ENCODE data around the gene PSMC3.

The PSMC3 gene

GRCh38 chr11:47391077-47391583, 35.1 kb downstream of the PSMC3 start:
- H2BK15ac ChIP-seq (ENCODE audit: low read length): peak overlapping the region; percentile 43
- no CpG with 5 or more reads among the region's 11 CpGs for WGBS, 2 donors (ENCODE audit: extremely low coverage in 2 of 2, insufficient read length in 2 of 2, insufficient replicate concordance in 1 of 2)
- H3K18ac ChIP-seq (ENCODE audit: low read length): peak overlapping the region; percentile 45
- H3K4me3 ChIP-seq (ENCODE audit: low read length in 2 of 2): no peak overlapping the region
- peaks cover 0 to 5% (median 0%) of the 10 kb centered on the region in 3 experiments for H3K27me3 ChIP-seq (ENCODE audit: control insufficient read depth in 3 of 3, insufficient read depth in 3 of 3, low read depth in 1 of 3, low read length in 3 of 3)
- no peak for DNase-seq (ENCODE audit: low spot score)
- no peaks in the 10 kb centered on the region for H3K36me3 ChIP-seq (replicated peaks in 1 of 2; ENCODE audit: control insufficient read depth in 2 of 2, insufficient read depth in 2 of 2, low read length in 2 of 2)
- peaks cover 1% of the 10 kb centered on the region for H3K79me1 ChIP-seq (ENCODE audit: low read depth, low read length)
- no peak overlapping the region for H3K14ac ChIP-seq (ENCODE audit: low read length)
- peak overlapping the region; percentile 71 for H3K23ac ChIP-seq (ENCODE audit: low read depth, low read length, poor library complexity)
- no peak overlapping the region for H4K8ac ChIP-seq (ENCODE audit: low read depth, low read length)
- peak overlapping the region; percentile 8 for H2AK5ac ChIP-seq (ENCODE audit: low read depth, low read length)
- peak overlapping the region; percentile 41 for H2AFZ ChIP-seq (ENCODE audit: low read length)
- H4K91ac ChIP-seq (ENCODE audit: low read depth, low read length, poor library complexity): no peak overlapping the region
- H2BK5ac ChIP-seq (ENCODE audit: low read length): no peak overlapping the region
- no peak overlapping the region for H3K4me2 ChIP-seq (ENCODE audit: insufficient read depth, low read length, poor library complexity, severe bottlenecking)
- H3K4ac ChIP-seq (ENCODE audit: low read length): no peak overlapping the region
- H2BK120ac ChIP-seq (ENCODE audit: low read depth, low read length): peak overlapping the region; percentile 68
- H2BK12ac ChIP-seq (ENCODE audit: low read length): peak overlapping the region; percentile 52
- peaks cover 0 to 6% of the 10 kb centered on the region in 2 donors for H3K4me1 ChIP-seq (ENCODE audit: control insufficient read depth in 2 of 2, insufficient read depth in 1 of 2, low read depth in 1 of 2, low read length in 2 of 2)
- H3K9me3 ChIP-seq (replicated peaks in 1 of 2; ENCODE audit: control insufficient read depth in 2 of 2, insufficient read depth in 1 of 2, low read depth in 1 of 2, low read length in 2 of 2): no peaks in the 10 kb centered on the region
- no peak overlapping the region for H3K9ac ChIP-seq (ENCODE audit: low read depth, low read length, poor library complexity)
- H3K27ac ChIP-seq (replicated peaks; ENCODE audit: low read length): no peak overlapping the region

- no peak overlapping the region for H4K8ac ChIP-seq (ENCODE audit: low read depth, low read length)
- no peak overlapping the region for H2BK5ac ChIP-seq (ENCODE audit: low read length)
- H3K4me2 ChIP-seq (ENCODE audit: insufficient read depth, low read length, poor library complexity, severe bottlenecking): no peak overlapping the region
- no peaks in the 10 kb centered on the region for H3K9me3 ChIP-seq (replicated peaks in 1 of 2; ENCODE audit: control insufficient read depth in 2 of 2, insufficient read depth in 1 of 2, low read depth in 1 of 2, low read length in 2 of 2)
- no peak overlapping the region for H2AK5ac ChIP-seq (ENCODE audit: low read depth, low read length)
- H2BK15ac ChIP-seq (ENCODE audit: low read length): no peak overlapping the region
- H3K79me1 ChIP-seq (ENCODE audit: low read depth, low read length): peaks cover 1% of the 10 kb centered on the region
- H3K4me3 ChIP-seq (ENCODE audit: low read length in 2 of 2): no peak overlapping the region
- no peak overlapping the region for H3K23ac ChIP-seq (ENCODE audit: low read depth, low read length, poor library complexity)
- no peak overlapping the region for H3K14ac ChIP-seq (ENCODE audit: low read length)
- no peak overlapping the region for H3K4ac ChIP-seq (ENCODE audit: low read length)
- H4K91ac ChIP-seq (ENCODE audit: low read depth, low read length, poor library complexity): no peak overlapping the region
- no peak overlapping the region for H2BK120ac ChIP-seq (ENCODE audit: low read depth, low read length)
- H3K27ac ChIP-seq (replicated peaks; ENCODE audit: low read length): no peak overlapping the region
- H3K4me1 ChIP-seq (ENCODE audit: control insufficient read depth in 2 of 2, insufficient read depth in 1 of 2, low read depth in 1 of 2, low read length in 2 of 2): peaks cover 0 to 6% of the 10 kb centered on the region in 2 donors
- no peak overlapping the region for H3K18ac ChIP-seq (ENCODE audit: low read length)
- H3K27me3 ChIP-seq (ENCODE audit: control insufficient read depth in 3 of 3, insufficient read depth in 3 of 3, low read depth in 1 of 3, low read length in 3 of 3): peaks cover 0 to 5% (median 0%) of the 10 kb centered on the region in 3 experiments
- no peak overlapping the region for H2BK12ac ChIP-seq (ENCODE audit: low read length)
- H3K36me3 ChIP-seq (replicated peaks in 1 of 2; ENCODE audit: control insufficient read depth in 2 of 2, insufficient read depth in 2 of 2, low read length in 2 of 2): no peaks in the 10 kb centered on the region
- no peak overlapping the region for H3K9ac ChIP-seq (ENCODE audit: low read depth, low read length, poor library complexity)
- WGBS, 2 donors (ENCODE audit: extremely low coverage in 2 of 2, insufficient read length in 2 of 2, insufficient replicate concordance in 1 of 2): no CpG with 5 or more reads among the region's 6 CpGs
- peak overlapping the region; percentile 41 for H2AFZ ChIP-seq (ENCODE audit: low read length)
- no peak for DNase-seq (ENCODE audit: low spot score)
Observed at GRCh38 chr11:47390422-47390760, 35.8 kb downstream of the PSMC3 start.

DNA sequence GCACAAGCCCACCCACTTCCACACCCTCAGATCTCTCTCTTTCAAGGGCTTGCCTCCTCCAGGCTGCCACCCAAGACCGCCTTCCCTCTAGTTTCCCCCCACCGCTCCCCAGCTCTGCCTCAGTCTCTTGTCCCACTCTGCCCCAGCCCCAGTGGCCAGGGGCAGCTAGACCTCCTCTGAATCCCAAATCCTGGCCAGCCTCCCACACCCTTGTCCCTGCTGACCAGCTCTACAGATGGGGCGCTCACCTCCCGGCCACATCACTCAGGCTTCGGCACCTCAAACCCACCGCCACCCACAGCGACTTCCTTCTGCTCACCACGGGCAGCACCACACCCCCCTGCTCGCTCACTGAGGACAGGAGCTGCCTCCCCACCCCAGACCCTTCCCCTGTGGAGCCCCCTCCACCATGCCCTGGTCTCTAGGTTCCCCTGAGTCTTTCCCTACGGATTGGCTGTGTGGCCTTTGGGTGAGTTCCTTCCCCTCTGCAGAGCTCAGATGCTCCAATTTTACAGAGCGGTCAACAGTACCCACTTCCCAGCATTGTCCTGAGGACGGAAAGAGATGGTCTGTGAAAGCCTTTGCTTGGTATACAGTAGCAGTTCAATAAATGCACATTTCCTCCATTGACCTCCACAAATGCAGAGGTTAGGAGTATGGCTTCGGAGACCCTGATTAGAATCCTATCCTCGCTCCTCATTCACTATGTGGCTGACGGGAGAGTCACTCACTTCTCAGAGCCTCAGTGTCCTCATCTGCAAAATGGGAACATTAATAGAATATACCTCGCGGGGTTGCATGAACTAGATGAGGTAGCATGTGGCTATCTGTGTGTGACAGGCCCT, 36.4 kb downstream of the PSMC3 start:
- Histone ChIP-seq H3K4me3 (ENCODE audit: low read length in 2 of 2) (no peak overlapping the region), H3K14ac (ENCODE audit: low read length) (no peak overlapping the region), H2BK5ac (ENCODE audit: low read length) (peak overlapping the region; percentile 26), H3K23ac (ENCODE audit: low read depth, low read length, poor library complexity) (no peak overlapping the region), H2BK12ac (ENCODE audit: low read length) (no peak overlapping the region), H3K18ac (ENCODE audit: low read length) (peak overlapping the region; percentile 23), H3K27me3 (ENCODE audit: control insufficient read depth in 3 of 3, insufficient read depth in 3 of 3, low read depth in 1 of 3, low read length in 3 of 3) (peaks cover 0 to 5% (median 0%) of the 10 kb centered on the region in 3 experiments), H3K9me3 (replicated peaks in 1 of 2; ENCODE audit: control insufficient read depth in 2 of 2, insufficient read depth in 1 of 2, low read depth in 1 of 2, low read length in 2 of 2) (no peaks in the 10 kb centered on the region), H3K36me3 (replicated peaks in 1 of 2; ENCODE audit: control insufficient read depth in 2 of 2, insufficient read depth in 2 of 2, low read length in 2 of 2) (no peaks in the 10 kb centered on the region), H3K4me1 (ENCODE audit: control insufficient read depth in 2 of 2, insufficient read depth in 1 of 2, low read depth in 1 of 2, low read length in 2 of 2) (peaks cover 0 to 6% of the 10 kb centered on the region in 2 donors), H2AFZ (ENCODE audit: low read length) (no peak overlapping the region), H2BK120ac (ENCODE audit: low read depth, low read length) (no peak overlapping the region), H3K4me2 (ENCODE audit: insufficient read depth, low read length, poor library complexity, severe bottlenecking) (no peak overlapping the region), H3K4ac (ENCODE audit: low read length) (no peak overlapping the region), H3K9ac (ENCODE audit: low read depth, low read length, poor library complexity) (no peak overlapping the region), H4K8ac (ENCODE audit: low read depth, low read length) (no peak overlapping the region), H3K79me1 (ENCODE audit: low read depth, low read length) (peaks cover 1% of the 10 kb centered on the region), H4K91ac (ENCODE audit: low read depth, low read length, poor library complexity) (no peak overlapping the region), H3K27ac (replicated peaks; ENCODE audit: low read length) (no peak overlapping the region), H2BK15ac (ENCODE audit: low read length) (no peak overlapping the region), H2AK5ac (ENCODE audit: low read depth, low read length) (peak overlapping the region; percentile 71)
- no CpG with 5 or more reads among the region's 17 CpGs for WGBS, 2 donors (ENCODE audit: extremely low coverage in 2 of 2, insufficient read length in 2 of 2, insufficient replicate concordance in 1 of 2)
- no peak for DNase-seq (ENCODE audit: low spot score)
